Endodermal cell (in vitro differentiated cells): Measurements from ENCODE around the gene HOXD8. TPM values are rescaled to one million over a fixed set of nuclear protein-coding genes. Genes with fewer than 3 reads are reported as not detected.

Source experiments
- DNase-seq: peaks from one replicate; pipeline ENCODE4 v3.0.0-alpha.2; 2017
- H3K27ac ChIP-seq: 2 replicates; pipeline ENCODE4 v1.5.1; 2013; ENCODE audit warnings: mild to moderate bottlenecking, low read depth, low read length, moderate library complexity
- H3K27me3 ChIP-seq: 2 replicates; pipeline ENCODE4 v1.6.1; 2013; ENCODE audit warnings: mild to moderate bottlenecking, low read length, moderate library complexity; ENCODE audit not compliant: insufficient read depth, control insufficient read depth, poor library complexity, severe bottlenecking
- H3K36me3 ChIP-seq: 2 replicates; pipeline ENCODE4 v1.7.0; 2013; ENCODE audit warnings: mild to moderate bottlenecking, low read length, moderate library complexity; ENCODE audit not compliant: control insufficient read depth, insufficient read depth
- H3K4me1 ChIP-seq: one replicate; pipeline ENCODE4 v1.7.0; 2013; ENCODE audit warnings: low read length; ENCODE audit not compliant: control insufficient read depth, insufficient read depth
- H3K4me3 ChIP-seq: 2 replicates; pipeline ENCODE4 v1.5.1; 2013; ENCODE audit warnings: mild to moderate bottlenecking, low read length, moderate library complexity
- H3K9ac ChIP-seq: 2 replicates; pipeline ENCODE4 v1.6.1; 2013; ENCODE audit warnings: mild to moderate bottlenecking, low read length, moderate library complexity; ENCODE audit not compliant: poor library complexity, severe bottlenecking; ENCODE audit errors: extremely low read depth
- H3K9me3 ChIP-seq: 2 replicates; pipeline ENCODE4 v1.6.1; 2013; ENCODE audit warnings: mild to moderate bottlenecking, low read length, moderate library complexity; ENCODE audit not compliant: control insufficient read depth
- H3K27ac Mint-ChIP-seq: 2 replicates; pipeline ENCODE4 v1.8.0; 2020; ENCODE audit warnings: mixed read lengths
- H3K27me3 Mint-ChIP-seq: 2 replicates; pipeline ENCODE4 v1.8.0; 2021; ENCODE audit warnings: mild to moderate bottlenecking, mixed read lengths; ENCODE audit not compliant: insufficient read depth
- H3K36me3 Mint-ChIP-seq: 2 replicates; pipeline ENCODE4 v1.8.0; 2020; ENCODE audit warnings: low read depth, mixed read lengths
- H3K4me1 Mint-ChIP-seq: 2 replicates; pipeline ENCODE4 v1.8.0; 2020; ENCODE audit warnings: mixed read lengths
- H3K4me3 Mint-ChIP-seq: 2 replicates; pipeline ENCODE4 v1.8.0; 2020; ENCODE audit warnings: mild to moderate bottlenecking, moderate library complexity, mixed read lengths
- H3K9me3 Mint-ChIP-seq: 2 replicates; pipeline ENCODE4 v1.8.0; 2020; ENCODE audit warnings: mild to moderate bottlenecking, mixed read lengths
- WGBS, 2 experiments: methylation state at CpG; one replicate each; pipeline versions ENCODE4 v1.1.5 to v1.1.7; 2013; ENCODE audit warnings: missing lambda C conversion rate in 2 of 2, mixed read lengths in 1 of 2; ENCODE audit not compliant: insufficient coverage in 1 of 2, insufficient read length in 1 of 2; 5-methylcytosine and 5-hydroxymethylcytosine counted together
- total RNA-seq, 2 donors: library from RNA; stranded (reverse); fragmentation: NEBNext Ultra II Directional in 1 of 2; extraction: Animal tissue kit (Norgen Biotek cat#: 25700) in 1 of 2; gene quantifications; 2 replicates in 1 of 2; 3 replicates in 1 of 2; pipeline ENCODE4 v1.2.1, GENCODE V29; 2021
- TF ChIP-seq, protein P1 (sequence below): fragments of 200-600 bp; sonication (generic); conservative IDR thresholded peaks from 2 replicates; pipeline ENCODE4 v1.5.0; 2021; ENCODE audit warnings: antibody characterized with exemption, mild to moderate bottlenecking

HOXD8 gene
- total RNA-seq, 2 donors from 2014 or later = not detected

DNA sequence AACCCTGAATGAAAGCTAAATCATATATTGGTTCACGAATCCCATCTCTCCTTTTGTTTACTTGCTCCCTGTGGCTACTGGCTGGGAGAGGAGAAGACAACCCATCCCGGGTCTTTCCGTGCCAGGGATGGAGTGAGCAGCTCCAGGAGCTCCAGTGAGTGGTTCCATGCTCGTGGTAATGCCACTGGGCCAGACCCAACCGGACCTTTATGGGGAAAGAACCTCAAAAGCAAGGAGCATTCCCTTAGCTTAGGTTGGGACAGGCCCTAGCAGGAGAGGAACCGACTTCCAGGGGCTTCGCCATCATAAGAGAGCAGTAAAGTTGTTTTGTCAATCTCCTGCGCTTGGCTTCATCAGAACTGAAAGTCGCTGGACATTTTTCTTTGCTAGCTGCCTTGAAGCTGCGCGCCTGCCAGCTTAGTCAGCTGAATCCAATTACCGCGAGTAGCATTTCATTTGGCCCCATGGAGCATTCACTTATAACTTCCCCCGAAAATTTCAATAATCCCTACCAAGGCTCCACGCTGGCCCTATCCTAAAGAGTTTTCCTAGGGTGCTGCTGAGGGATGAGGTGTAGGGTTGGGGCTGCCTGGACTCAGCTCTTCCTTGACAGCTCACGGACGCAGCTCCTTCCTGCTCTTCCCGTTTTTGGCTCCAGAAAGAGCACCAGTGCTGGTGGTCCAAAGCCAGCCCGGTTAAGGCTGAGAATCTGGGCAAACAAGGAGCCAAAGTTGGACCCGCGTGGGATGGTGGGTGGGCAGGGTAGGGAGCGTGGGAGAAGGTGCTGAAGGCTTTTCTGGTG is 32.5 kb downstream of the HOXD8 start:
- Histone ChIP-seq H3K36me3 (no peaks in the 10 kb centered on the region), H3K27ac (no peak overlapping the region), H3K4me3 (no peak overlapping the region), H3K4me1 (peaks cover 3% of the 10 kb centered on the region), H3K9me3 (peaks cover 9% of the 10 kb centered on the region), H3K27me3 (peaks cover 100% of the 10 kb centered on the region), H3K9ac (no peak overlapping the region)
- TF ChIP-seq, protein P1, sequence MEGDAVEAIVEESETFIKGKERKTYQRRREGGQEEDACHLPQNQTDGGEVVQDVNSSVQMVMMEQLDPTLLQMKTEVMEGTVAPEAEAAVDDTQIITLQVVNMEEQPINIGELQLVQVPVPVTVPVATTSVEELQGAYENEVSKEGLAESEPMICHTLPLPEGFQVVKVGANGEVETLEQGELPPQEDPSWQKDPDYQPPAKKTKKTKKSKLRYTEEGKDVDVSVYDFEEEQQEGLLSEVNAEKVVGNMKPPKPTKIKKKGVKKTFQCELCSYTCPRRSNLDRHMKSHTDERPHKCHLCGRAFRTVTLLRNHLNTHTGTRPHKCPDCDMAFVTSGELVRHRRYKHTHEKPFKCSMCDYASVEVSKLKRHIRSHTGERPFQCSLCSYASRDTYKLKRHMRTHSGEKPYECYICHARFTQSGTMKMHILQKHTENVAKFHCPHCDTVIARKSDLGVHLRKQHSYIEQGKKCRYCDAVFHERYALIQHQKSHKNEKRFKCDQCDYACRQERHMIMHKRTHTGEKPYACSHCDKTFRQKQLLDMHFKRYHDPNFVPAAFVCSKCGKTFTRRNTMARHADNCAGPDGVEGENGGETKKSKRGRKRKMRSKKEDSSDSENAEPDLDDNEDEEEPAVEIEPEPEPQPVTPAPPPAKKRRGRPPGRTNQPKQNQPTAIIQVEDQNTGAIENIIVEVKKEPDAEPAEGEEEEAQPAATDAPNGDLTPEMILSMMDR = no peak
- Mint-ChIP-seq H3K36me3 (no peaks in the 10 kb centered on the region), H3K4me1 (peaks cover 21% of the 10 kb centered on the region), H3K27me3 (peaks cover 98% of the 10 kb centered on the region), H3K9me3 (no peaks in the 10 kb centered on the region), H3K27ac (no peak overlapping the region), H3K4me3 (no peak overlapping the region)
- peak; percentile 53 for DNase-seq
- 10% methylated on average over 11 to 22 of the region's 22 CpGs for WGBS, 2 experiments

DNA sequence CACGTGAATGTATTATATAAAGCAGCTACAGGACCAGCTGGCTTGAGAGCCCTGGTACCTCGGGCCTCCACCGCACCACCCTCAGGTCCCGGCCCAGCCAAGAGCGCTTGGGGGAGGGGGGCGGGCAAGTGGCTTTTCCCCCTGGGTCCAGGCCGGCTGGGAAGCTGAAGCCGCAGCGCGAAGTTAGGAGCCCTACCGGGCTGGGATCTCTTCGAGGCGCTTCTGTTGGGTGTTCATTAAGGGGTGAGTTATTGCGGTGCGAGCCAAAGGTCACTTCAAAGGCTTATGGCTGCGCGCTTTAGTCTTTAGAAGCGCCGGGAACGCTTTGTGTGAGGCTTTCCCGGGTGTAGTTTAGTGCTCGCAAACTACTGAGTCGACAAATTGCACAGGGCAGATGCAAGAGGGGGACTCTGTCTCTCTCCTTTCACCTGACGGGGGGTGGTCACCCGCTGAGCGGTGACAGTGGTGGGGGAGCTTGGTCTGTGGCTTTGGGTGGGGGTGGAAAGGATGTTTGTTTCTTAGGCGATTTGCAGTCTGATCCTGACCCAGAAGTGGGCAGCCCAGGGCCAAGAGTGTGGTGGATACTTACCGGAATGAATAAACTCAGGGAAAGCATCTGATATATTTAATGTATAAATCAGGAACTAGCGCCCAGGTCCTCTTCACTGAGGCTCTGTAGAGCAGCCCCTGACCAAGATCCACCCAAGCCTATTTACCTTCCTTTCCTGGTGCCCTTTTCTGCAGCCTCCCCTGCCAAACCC is 33.6 kb downstream of the HOXD8 start:
- peak; percentile 55 for DNase-seq
- Histone ChIP-seq H3K36me3 (no peaks in the 10 kb centered on the region), H3K27me3 (peaks cover 100% of the 10 kb centered on the region), H3K9ac (no peak overlapping the region), H3K4me3 (no peak overlapping the region), H3K9me3 (peaks cover 9% of the 10 kb centered on the region), H3K27ac (no peak overlapping the region), H3K4me1 (no peaks in the 10 kb centered on the region)
- TF ChIP-seq, protein P1 = no peak
- no peaks in the 10 kb centered on the region for H3K36me3 Mint-ChIP-seq
- H3K4me1 Mint-ChIP-seq = peaks cover 16% of the 10 kb centered on the region
- 2% methylated on average over 10 to 29 of the region's 29 CpGs for WGBS, 2 experiments
- no peak overlapping the region for H3K4me3 Mint-ChIP-seq
- peaks cover 99% of the 10 kb centered on the region for H3K27me3 Mint-ChIP-seq
- H3K27ac Mint-ChIP-seq = no peak overlapping the region
- H3K9me3 Mint-ChIP-seq = no peaks in the 10 kb centered on the region

DNA sequence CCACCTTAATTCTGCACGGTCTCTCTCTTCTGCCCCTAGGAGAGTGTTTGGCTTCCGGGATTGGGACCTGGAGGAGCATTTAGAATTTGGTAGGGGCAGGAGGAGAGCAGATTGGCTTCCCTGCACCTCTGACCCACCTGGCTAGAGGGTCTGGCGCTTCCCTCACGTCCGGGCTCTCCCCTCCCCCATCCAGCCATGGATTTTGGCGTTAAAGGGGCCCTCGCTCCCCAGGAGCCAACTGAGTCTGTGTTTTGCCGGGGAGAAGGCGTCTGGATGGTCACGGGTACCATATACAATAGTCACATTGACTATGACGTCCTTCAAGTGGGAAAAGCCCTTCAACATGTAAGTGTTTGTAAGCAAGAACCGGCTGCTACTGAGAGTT is 34.2 kb downstream of the HOXD8 start:
- Histone ChIP-seq H3K9ac (no peak overlapping the region), H3K27me3 (peaks cover 100% of the 10 kb centered on the region), H3K4me1 (no peaks in the 10 kb centered on the region), H3K9me3 (peaks cover 9% of the 10 kb centered on the region), H3K27ac (no peak overlapping the region), H3K36me3 (no peaks in the 10 kb centered on the region), H3K4me3 (no peak overlapping the region)
- peaks cover 99% of the 10 kb centered on the region for H3K27me3 Mint-ChIP-seq
- no peak overlapping the region for H3K27ac Mint-ChIP-seq
- H3K4me3 Mint-ChIP-seq = no peak overlapping the region
- H3K4me1 Mint-ChIP-seq = peaks cover 15% of the 10 kb centered on the region
- TF ChIP-seq, protein P1 = no peak
- peak; percentile 60 for DNase-seq
- no peaks in the 10 kb centered on the region for H3K9me3 Mint-ChIP-seq
- H3K36me3 Mint-ChIP-seq = no peaks in the 10 kb centered on the region
- 0 to 6% methylated on average over 3 to 12 of the region's 12 CpGs for WGBS, 2 experiments
